Ovary (tissue), 9 donors: Measurements from ENCODE around the gene FLCN. TPM values are rescaled to one million over a fixed set of nuclear protein-coding genes. Genes with fewer than 3 reads are reported as not detected.

ENCODE experiments used
- DNase-seq, 5 donors: peaks; one replicate each; pipeline ENCODE4 v3.0.0-alpha.2; 2019 to 2020
- H3K27ac ChIP-seq, 2 donors: fragments of 200-600 bp; one replicate each; pipeline versions ENCODE4 v1.5.1 to v1.8.0; 2019 to 2022
- H3K27me3 ChIP-seq: fragments of 200-600 bp; one replicate; pipeline ENCODE4 v1.8.0; 2022
- H3K36me3 ChIP-seq: fragments of 200-600 bp; sonication (generic); one replicate; pipeline ENCODE4 v1.5.1; 2019
- H3K4me1 ChIP-seq: one replicate; pipeline ENCODE4 v1.8.1; 2013; ENCODE audit warnings: mild to moderate bottlenecking, moderate library complexity; ENCODE audit not compliant: insufficient read depth
- H3K4me3 ChIP-seq: fragments of 200-600 bp; sonication (generic); one replicate; pipeline ENCODE4 v1.5.1; 2017
- H3K9me3 ChIP-seq, 2 donors: fragments of 200-600 bp in 1 of 2; sonication (generic) in 1 of 2; one replicate each; pipeline versions ENCODE4 v1.5.1 to v1.8.1; 2013 to 2019; ENCODE audit warnings: mild to moderate bottlenecking in 1 of 2, moderate library complexity in 1 of 2
- EP300 ChIP-seq: sonication (generic); formaldehyde crosslinking; IDR thresholded peaks from one replicate; pipeline ENCODE4 v1.6.1; 2017; ENCODE audit warnings: antibody characterized with exemption
- POLR2A ChIP-seq: fragments of 450-650 bp; IDR thresholded peaks from one replicate; pipeline ENCODE4 v1.6.1; 2017; ENCODE audit warnings: antibody characterized with exemption, mild to moderate bottlenecking, moderate library complexity
- WGBS, 3 donors: extraction: QIAGEN DNeasy Blood & Tissue Kit in 1 of 3; methylation state at CpG; one replicate each; pipeline versions ENCODE4 v1.1.5 to v1.1.7; 2013 to 2017; 5-methylcytosine and 5-hydroxymethylcytosine counted together
- intact Hi-C, 4 donors: fragments of 100-400 bp; cut with DNase I; formaldehyde crosslinking; loops; one replicate each; pipeline versions ENCODE4 v1.11.0 to v1.15.1; 2022 to 2023
- polyA plus RNA-seq, 2 donors: library from polyadenylated mRNA; stranded (reverse); fragments of 200-250 nt in 1 of 2; fragments of 350-450 nt in 1 of 2; fragmentation: Illumina TruSeq in 1 of 2; extraction: RNeasy Lipid Tissue Mini Kit (QIAGEN cat#74804) in 1 of 2; gene quantifications; one replicate each; pipeline ENCODE4 v1.2.3, GENCODE V29; 2013 to 2014
- total RNA-seq, 7 donors: library from RNA; depleted of rRNA in 2 of 7; stranded (reverse); fragments of >200 nt in 2 of 7; fragmentation: NEBNext Ultra II Directional in 3 of 7; extraction: Animal tissue kit (Norgen Biotek cat#: 25700) in 3 of 7; gene quantifications; one replicate each; pipeline versions ENCODE4 v1.1.0 to v1.2.4, GENCODE V29; 2016 to 2023
- TF ChIP-seq, protein P1 (sequence below), 3 donors: fragments of 450-650 bp in 2 of 3; fragments of 200-600 bp in 1 of 3; IDR thresholded peaks; one replicate each; pipeline versions ENCODE4 v1.5.1 to v1.8.0; 2016 to 2022; ENCODE audit warnings: antibody characterized with exemption in 3 of 3, mild to moderate bottlenecking in 1 of 3
- donor health status: DM: no; HTN: no; CAD: no; lungs with moderate emphysema.
- donor health status: DM: no; HTN: no; CAD: no.
- donor health status: Bipolar disorder and iron deficiency.
- donor health status: DM: yes; HTN: yes; CAD: no.
- donor health status: DM: no; HTN: no; CAD: no.
- donor health status: DM: yes; HTN: yes; CAD: no.

Gene FLCN
- total and polyA plus RNA-seq, 9 donors = 16.4 to 55.7 (median 42.7) TPM

DNA sequence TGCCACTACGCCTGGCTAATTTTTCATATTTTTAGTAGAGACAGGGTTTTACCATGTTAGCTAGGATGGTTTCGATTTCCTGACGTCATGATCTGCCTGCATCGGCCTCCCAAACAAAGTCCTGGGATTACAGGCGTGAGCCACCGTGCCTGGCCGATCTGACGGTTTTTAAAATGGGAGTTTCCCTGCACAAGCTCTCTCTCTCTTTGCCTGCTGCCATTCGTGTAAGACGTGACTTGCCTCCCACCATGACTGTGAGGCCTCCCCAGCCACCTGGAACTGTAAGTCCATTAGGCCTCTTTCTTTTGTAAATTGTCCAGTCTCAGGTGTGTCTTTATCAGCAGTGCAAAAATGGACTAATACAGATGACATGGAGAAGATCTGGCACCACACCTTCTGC is 4.7 kb upstream of the FLCN start:
- Histone ChIP-seq H3K4me3 (no peak overlapping the region), H3K27me3 (no peaks in the 10 kb centered on the region), H3K27ac (no peak overlapping the region), H3K36me3 (no peaks in the 10 kb centered on the region), H3K4me1 (peaks cover 2% of the 10 kb centered on the region), H3K9me3 (no peaks in the 10 kb centered on the region)
- no peak for DNase-seq
- intact Hi-C loops = no loop called here
- 80 to 83% (median 80%) methylated on average over 10 of the region's 10 CpGs for WGBS, 3 donors
- TF ChIP-seq POLR2A (no peak), EP300 (no peak)
- TF ChIP-seq, protein P1, sequence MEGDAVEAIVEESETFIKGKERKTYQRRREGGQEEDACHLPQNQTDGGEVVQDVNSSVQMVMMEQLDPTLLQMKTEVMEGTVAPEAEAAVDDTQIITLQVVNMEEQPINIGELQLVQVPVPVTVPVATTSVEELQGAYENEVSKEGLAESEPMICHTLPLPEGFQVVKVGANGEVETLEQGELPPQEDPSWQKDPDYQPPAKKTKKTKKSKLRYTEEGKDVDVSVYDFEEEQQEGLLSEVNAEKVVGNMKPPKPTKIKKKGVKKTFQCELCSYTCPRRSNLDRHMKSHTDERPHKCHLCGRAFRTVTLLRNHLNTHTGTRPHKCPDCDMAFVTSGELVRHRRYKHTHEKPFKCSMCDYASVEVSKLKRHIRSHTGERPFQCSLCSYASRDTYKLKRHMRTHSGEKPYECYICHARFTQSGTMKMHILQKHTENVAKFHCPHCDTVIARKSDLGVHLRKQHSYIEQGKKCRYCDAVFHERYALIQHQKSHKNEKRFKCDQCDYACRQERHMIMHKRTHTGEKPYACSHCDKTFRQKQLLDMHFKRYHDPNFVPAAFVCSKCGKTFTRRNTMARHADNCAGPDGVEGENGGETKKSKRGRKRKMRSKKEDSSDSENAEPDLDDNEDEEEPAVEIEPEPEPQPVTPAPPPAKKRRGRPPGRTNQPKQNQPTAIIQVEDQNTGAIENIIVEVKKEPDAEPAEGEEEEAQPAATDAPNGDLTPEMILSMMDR (IDR thresholded peaks at IDR 0.05) = no peak

DNA sequence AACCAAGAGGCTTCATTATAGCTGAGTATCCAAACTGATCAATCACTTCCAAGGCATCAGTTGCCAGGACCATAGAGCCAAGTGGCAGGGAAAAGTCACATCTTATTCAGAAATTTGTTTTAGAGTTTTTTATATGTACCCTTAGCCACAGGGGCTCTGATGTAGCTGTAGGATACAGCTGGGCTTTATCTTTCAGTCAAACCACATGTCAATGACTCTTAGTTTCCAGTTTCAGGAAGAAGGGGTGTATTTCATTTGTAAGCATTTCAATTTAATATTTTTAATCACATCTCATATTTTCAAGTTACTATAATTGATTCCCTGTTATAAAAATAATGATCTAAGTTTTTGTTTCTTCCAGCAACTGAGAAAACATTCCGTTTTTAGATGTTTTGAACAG is 2.9 kb upstream of the FLCN start:
- Histone ChIP-seq H3K4me3 (no peak overlapping the region), H3K27ac (no peak overlapping the region), H3K4me1 (peaks cover 2% of the 10 kb centered on the region), H3K9me3 (no peaks in the 10 kb centered on the region), H3K27me3 (no peaks in the 10 kb centered on the region), H3K36me3 (no peaks in the 10 kb centered on the region)
- TF ChIP-seq, protein P1 (IDR thresholded peaks at IDR 0.05) = no peak
- no peak for TF ChIP-seq EP300
- TF ChIP-seq POLR2A = no peak
- no peak for DNase-seq
- intact Hi-C loops = loop anchor here in 2 of 4 donors (10.0 kb wide), 2 partner anchors 95 to 235 kb away; no protein-coding TSS in a partner anchor
- 23 to 37% (median 23%) methylated on average over 1 of the region's 1 CpG for WGBS, 3 donors

GRCh38 chr17:17236295-17237025 is 508 bp downstream of the FLCN start:
- peak overlapping the region; percentile 94 for H3K4me3 ChIP-seq
- DNase-seq = no peak
- no peaks in the 10 kb centered on the region for H3K9me3 ChIP-seq
- H3K4me1 ChIP-seq = peaks cover 4% of the 10 kb centered on the region
- H3K27me3 ChIP-seq = no peaks in the 10 kb centered on the region
- intact Hi-C loops = loop anchor here in 2 of 4 donors (10.0 kb wide), 2 partner anchors 92 to 232 kb away; no protein-coding TSS in a partner anchor
- 0 to 1% (median 1%) methylated on average over 18 to 31 of the region's 31 CpGs for WGBS, 3 donors
- H3K27ac ChIP-seq = peak overlapping the region; percentile 95 to 96
- H3K36me3 ChIP-seq = no peaks in the 10 kb centered on the region
- TF ChIP-seq, protein P1 (IDR thresholded peaks at IDR 0.05) = no peak
- TF ChIP-seq EP300 (no peak), POLR2A (no peak)

DNA sequence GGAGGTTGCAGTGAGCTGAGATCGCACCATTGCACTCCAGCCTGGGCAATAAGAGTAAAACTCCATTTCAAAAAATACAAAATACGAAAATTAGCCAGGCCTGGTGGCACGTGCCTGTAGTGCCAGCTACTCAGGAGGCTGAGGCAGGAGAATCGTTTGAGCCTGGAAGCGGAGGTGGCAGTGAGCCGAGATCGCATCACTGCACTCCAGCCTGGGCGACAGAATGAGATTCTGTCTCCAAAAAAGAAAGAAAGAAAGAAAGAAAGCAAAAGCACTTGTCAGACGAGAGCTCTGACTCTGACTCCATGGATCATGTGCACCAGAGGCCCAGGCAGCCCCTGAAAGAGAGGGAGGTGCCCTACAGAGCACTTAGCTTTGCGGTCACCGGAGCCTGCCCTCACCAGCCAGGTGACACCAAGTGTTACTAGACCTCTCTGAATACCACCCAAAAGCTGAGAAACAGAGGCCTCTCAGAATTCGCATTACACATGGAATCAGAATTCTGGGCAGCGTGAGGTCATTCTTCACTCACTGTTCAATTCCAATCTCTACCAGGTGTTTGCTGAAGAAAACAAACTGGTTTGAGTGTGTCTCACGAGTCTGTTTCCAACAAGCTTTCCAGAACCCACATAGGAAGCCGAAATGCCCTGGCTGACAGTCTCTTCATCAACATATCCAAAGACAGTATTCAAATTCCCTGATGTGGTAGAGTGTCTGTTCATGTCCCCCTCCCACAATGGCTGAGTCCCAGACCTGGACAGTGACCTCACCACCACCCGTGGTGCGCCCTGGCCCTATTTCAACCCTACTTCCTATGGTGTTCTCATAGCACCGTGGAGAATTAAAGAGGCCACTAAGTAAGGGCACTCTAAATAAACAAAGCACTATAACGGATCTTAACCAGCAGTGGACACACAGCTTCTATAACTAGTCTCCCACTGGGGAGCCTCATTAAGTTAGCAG is 1.5 kb downstream of the FLCN start:
- TF ChIP-seq POLR2A (no peak), EP300 (no peak)
- TF ChIP-seq, protein P1 (IDR thresholded peaks at IDR 0.05) = no peak

More for the DNA sequence above, 1.5 kb downstream of the FLCN start:
- Histone ChIP-seq H3K9me3 (no peaks in the 10 kb centered on the region), H3K27ac (no peak overlapping the region), H3K27me3 (no peaks in the 10 kb centered on the region), H3K4me1 (peaks cover 4% of the 10 kb centered on the region), H3K4me3 (peak overlapping the region; percentile 94), H3K36me3 (no peaks in the 10 kb centered on the region)
- intact Hi-C loops = loop anchor here in 2 of 4 donors (10.0 kb wide), 2 partner anchors 91 to 231 kb away; no protein-coding TSS in a partner anchor
- no peak for DNase-seq
- WGBS, 3 donors = 45 to 48% (median 46%) methylated on average over 19 of the region's 19 CpGs
